Measurements from ENCODE around the gene MYO15B. TPM values are rescaled to one million over a fixed set of nuclear protein-coding genes. Genes with fewer than 3 reads are reported as not detected.

MYO15B gene
- total and polyA plus RNA-seq, 8 donors, result 67.7 to 515 (median 150) TPM

GRCh38 chr17:75617675-75618074 lies 30.1 kb downstream of the MYO15B start:
- Histone ChIP-seq H3K27ac (no peak overlapping the region), H3K27me3 (no peaks in the 10 kb centered on the region), H3K4me3 (no peak overlapping the region), H3K4me1 (no peaks in the 10 kb centered on the region), H3K9me3 (no peaks in the 10 kb centered on the region), H3K36me3 (peaks cover 14 to 100% (median 98%) of the 10 kb centered on the region in 4 donors)
- no peak for DNase-seq
- intact Hi-C loops (cut with DNase I; ENCODE audit: low total_unique reads), result no loop called here
- 86 to 95% (median 89%) methylated on average over 11 of the region's 11 CpGs for WGBS, 5 donors
- TF ChIP-seq EP300 (IDR thresholded peaks at IDR 0.05) (no peak), POLR2A (IDR thresholded peaks at IDR 0.05) (no peak), POLR2AphosphoS5 (IDR thresholded peaks at IDR 0.05) (no peak), CTCF (IDR thresholded peaks at IDR 0.05) (no peak)

- no peak overlapping the region for H3K4me3 ChIP-seq
- no peaks in the 10 kb centered on the region for H3K9me3 ChIP-seq
- TF ChIP-seq POLR2AphosphoS5 (IDR thresholded peaks at IDR 0.05), result no peak
- peak in 4 of 7 experiments; percentile 12 to 29 (median 18) for TF ChIP-seq CTCF (IDR thresholded peaks at IDR 0.05)
- no peak for TF ChIP-seq EP300 (IDR thresholded peaks at IDR 0.05)
- TF ChIP-seq POLR2A (IDR thresholded peaks at IDR 0.05), result no peak
- no peaks in the 10 kb centered on the region for H3K27me3 ChIP-seq
- no peak overlapping the region for H3K27ac ChIP-seq
- intact Hi-C loops (cut with DNase I; ENCODE audit: low total_unique reads), result no loop called here
- H3K36me3 ChIP-seq, result peaks cover 12 to 100% (median 92%) of the 10 kb centered on the region in 4 donors
- no peaks in the 10 kb centered on the region for H3K4me1 ChIP-seq
- peak in 1 of 2 donors; percentile 58 for DNase-seq
- 48 to 86% (median 80%) methylated on average over 3 to 36 of the region's 36 CpGs for WGBS, 5 donors
Observed at GRCh38 chr17:75619506-75620431, 32.2 kb downstream of the MYO15B start.

- 73 to 97% (median 81%) methylated on average over 3 to 4 of the region's 4 CpGs for WGBS, 5 donors
- intact Hi-C loops (cut with DNase I; ENCODE audit: low total_unique reads), result no loop called here
- DNase-seq, result no peak
- no peak overlapping the region for H3K4me3 ChIP-seq
- no peak overlapping the region for H3K27ac ChIP-seq
- no peaks in the 10 kb centered on the region for H3K9me3 ChIP-seq
- peaks cover 16 to 100% (median 92%) of the 10 kb centered on the region in 4 donors for H3K36me3 ChIP-seq
- H3K4me1 ChIP-seq, result no peaks in the 10 kb centered on the region
- no peaks in the 10 kb centered on the region for H3K27me3 ChIP-seq
- TF ChIP-seq POLR2AphosphoS5 (IDR thresholded peaks at IDR 0.05), result no peak
Observed at GRCh38 chr17:75621489-75621888, 33.9 kb downstream of the MYO15B start.

- Histone ChIP-seq H3K27me3 (no peaks in the 10 kb centered on the region), H3K4me1 (no peaks in the 10 kb centered on the region), H3K9me3 (no peaks in the 10 kb centered on the region), H3K27ac (no peak overlapping the region), H3K4me3 (no peak overlapping the region), H3K36me3 (peaks cover 14 to 100% (median 92%) of the 10 kb centered on the region in 4 donors)
- WGBS, 5 donors, result 82 to 89% (median 83%) methylated on average over 8 of the region's 8 CpGs
- TF ChIP-seq POLR2A (IDR thresholded peaks at IDR 0.05), result no peak
- no peak for TF ChIP-seq CTCF (IDR thresholded peaks at IDR 0.05)
- TF ChIP-seq POLR2AphosphoS5 (IDR thresholded peaks at IDR 0.05), result no peak
- DNase-seq, result no peak
- intact Hi-C loops (cut with DNase I; ENCODE audit: low total_unique reads), result no loop called here
Observed at GRCh38 chr17:75622076-75622475, 34.5 kb downstream of the MYO15B start.

Data from stomach (tissue), 9 donors.